Lower lobe of right lung (tissue), 2 donors: ENCODE data around the gene ZW10. TPM values are rescaled to one million over a fixed set of nuclear protein-coding genes. Genes with fewer than 3 reads are reported as not detected.
"Not testable (repeated sequence)": the region's sequence is repeated elsewhere in the genome, so short reads cannot be mapped to it uniquely, and the experiment has no call there.

Source experiments
- ATAC-seq, 2 donors: fragments of 200-7000 bp; cut with Tn5 transposase; one replicate each; pipeline ENCODE4 v1.9.1; 2020 to 2022; ENCODE audit warnings: mild to moderate bottlenecking in 2 of 2, moderate library complexity in 2 of 2
- DNase-seq: peaks from one replicate; pipeline ENCODE4 v3.0.0-alpha.2; 2020
- H3K27ac ChIP-seq: fragments of 200-600 bp; one replicate; pipeline ENCODE4 v1.8.0; 2022
- H3K27me3 ChIP-seq: fragments of 200-600 bp; one replicate; pipeline ENCODE4 v1.8.0; 2022; ENCODE audit warnings: low read depth
- H3K36me3 ChIP-seq: fragments of 200-600 bp; one replicate; pipeline ENCODE4 v1.8.0; 2022; ENCODE audit warnings: mild to moderate bottlenecking
- H3K4me1 ChIP-seq: fragments of 200-600 bp; one replicate; pipeline ENCODE4 v1.8.0; 2022
- H3K4me3 ChIP-seq: fragments of 200-600 bp; one replicate; pipeline ENCODE4 v1.8.0; 2022; ENCODE audit warnings: mild to moderate bottlenecking
- H3K9me3 ChIP-seq: fragments of 200-600 bp; one replicate; pipeline ENCODE4 v1.8.0; 2022
- CTCF ChIP-seq: fragments of 200-600 bp; IDR thresholded peaks from one replicate; pipeline ENCODE4 v1.8.0; 2022; ENCODE audit warnings: antibody characterized with exemption, mild to moderate bottlenecking
- intact Hi-C: fragments of 100-400 bp; cut with DNase I; formaldehyde crosslinking; loops from one replicate; pipeline ENCODE4 v1.11.0; 2022
- total RNA-seq: library from RNA; stranded (reverse); fragmentation: NEBNext Ultra II Directional; extraction: Animal tissue kit (Norgen Biotek cat#: 25700); gene quantifications from one replicate; pipeline ENCODE4 v1.2.1, GENCODE V29; 2021
- donor health status: DM: no; HTN: yes; CAD: no; lungs with severe emphysema.

Gene ZW10
- total RNA-seq, 1 donor from 2014 or later, result 11.6 TPM

DNA sequence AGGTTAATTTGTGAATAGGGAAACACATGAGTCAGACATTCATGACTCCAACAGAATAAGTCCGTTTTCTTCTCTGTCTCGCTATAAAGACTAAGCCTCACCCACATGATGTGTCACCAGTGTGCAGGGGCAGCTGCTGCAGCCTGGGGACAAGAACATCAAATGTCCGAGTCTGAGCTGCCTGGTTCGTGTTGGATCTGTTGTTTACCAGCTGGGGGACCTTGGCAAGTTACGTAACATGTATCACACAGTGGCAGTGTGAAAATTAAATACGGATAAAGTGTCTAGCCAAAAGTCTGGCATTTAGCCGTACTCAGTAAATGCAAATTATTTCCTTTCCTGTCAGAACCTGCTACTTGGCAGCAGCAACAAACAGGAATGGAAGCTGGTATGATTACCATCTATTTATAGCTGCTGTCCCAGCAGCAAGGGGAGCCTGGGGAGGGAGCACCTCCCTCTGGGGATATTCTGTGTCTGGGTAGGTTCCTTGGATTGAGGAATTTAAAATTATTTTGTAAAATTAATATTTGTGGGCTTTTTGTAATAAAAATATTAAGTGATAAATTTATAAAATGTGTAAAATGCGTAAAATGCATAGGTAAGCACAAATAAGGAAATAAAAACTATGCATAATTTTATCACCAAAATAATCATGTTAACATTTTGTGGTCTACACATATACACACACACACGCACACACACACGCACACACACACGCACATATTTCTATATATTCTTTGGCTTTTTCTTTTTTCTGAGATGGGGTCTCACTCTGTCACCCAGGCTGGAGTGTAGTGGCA is 4.8 kb upstream of the ZW10 start:
- Histone ChIP-seq H3K27ac (no peak overlapping the region), H3K4me3 (no peak overlapping the region), H3K36me3 (no peaks in the 10 kb centered on the region), H3K9me3 (no peaks in the 10 kb centered on the region), H3K27me3 (no peaks in the 10 kb centered on the region), H3K4me1 (peaks cover 5% of the 10 kb centered on the region)
- ATAC-seq, result no peak
- no peak for TF ChIP-seq CTCF
- no peak for DNase-seq
- intact Hi-C loops, result no loop called here

DNA sequence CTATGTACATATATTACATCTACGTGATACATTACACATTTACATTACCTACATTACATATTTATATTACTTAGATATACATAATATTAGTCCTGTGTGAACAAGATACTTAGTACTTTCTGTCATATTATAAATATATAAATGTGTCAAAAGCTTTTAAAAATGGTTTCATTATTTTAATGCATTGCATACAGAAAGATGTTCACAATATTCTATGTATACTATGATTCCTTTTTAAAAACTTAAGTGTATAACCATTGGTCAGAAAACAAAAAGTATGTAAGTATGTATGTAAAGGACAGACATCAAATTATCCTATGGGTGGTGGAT is 647 bp upstream of the ZW10 start:
- H3K9me3 ChIP-seq, result no peaks in the 10 kb centered on the region
- peak overlapping the region; percentile 80 for H3K4me3 ChIP-seq
- no peak for TF ChIP-seq CTCF
- no peak for DNase-seq
- peak overlapping the region; percentile 78 for H3K27ac ChIP-seq
- intact Hi-C loops, result no loop called here
- H3K27me3 ChIP-seq, result no peaks in the 10 kb centered on the region
- H3K4me1 ChIP-seq, result peaks cover 20% of the 10 kb centered on the region
- ATAC-seq, result no peak
- peaks cover 6% of the 10 kb centered on the region for H3K36me3 ChIP-seq

DNA sequence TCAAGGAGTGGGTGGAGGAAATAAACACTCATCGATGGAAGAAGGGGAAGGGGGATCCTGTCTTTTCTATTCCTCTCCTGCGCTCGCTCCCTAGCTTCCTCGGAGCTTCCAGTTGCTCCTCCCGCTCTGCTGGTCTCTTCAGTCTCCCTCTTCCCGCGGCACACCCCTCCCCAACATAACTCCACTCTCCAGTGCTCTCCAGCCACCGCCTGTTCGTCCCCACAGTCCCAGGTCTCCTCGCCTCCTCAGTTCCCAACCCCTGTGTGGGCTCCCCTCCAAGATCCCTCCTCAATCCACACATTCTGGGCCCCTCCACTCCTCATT is 438 bp downstream of the ZW10 start:
- peaks cover 20% of the 10 kb centered on the region for H3K4me1 ChIP-seq
- H3K36me3 ChIP-seq, result peaks cover 15% of the 10 kb centered on the region
- no peaks in the 10 kb centered on the region for H3K27me3 ChIP-seq
- peak; percentile 52 for DNase-seq
- no peaks in the 10 kb centered on the region for H3K9me3 ChIP-seq
- H3K27ac ChIP-seq, result peak overlapping the region; percentile 78
- peak; percentile 63 to 64 for ATAC-seq
- intact Hi-C loops, result no loop called here
- H3K4me3 ChIP-seq, result peak overlapping the region; percentile 80
- no peak for TF ChIP-seq CTCF

- Histone ChIP-seq H3K4me1 (peaks cover 20% of the 10 kb centered on the region), H3K4me3 (peak overlapping the region; percentile 80), H3K36me3 (peaks cover 26% of the 10 kb centered on the region), H3K9me3 (no peaks in the 10 kb centered on the region), H3K27me3 (no peaks in the 10 kb centered on the region), H3K27ac (no peak overlapping the region)
- intact Hi-C loops, result no loop called here
- no peak for ATAC-seq
- DNase-seq, result no peak
- TF ChIP-seq CTCF, result no peak
Observed at GRCh38 chr11:113771964-113772363, 1.5 kb downstream of the ZW10 start.

GRCh38 chr11:113764527-113765219 is 8.8 kb downstream of the ZW10 start:
- no peak for ATAC-seq
- no peak overlapping the region for H3K4me3 ChIP-seq
- DNase-seq, result no peak
- no peaks in the 10 kb centered on the region for H3K9me3 ChIP-seq
- H3K27me3 ChIP-seq, result no peaks in the 10 kb centered on the region
- H3K27ac ChIP-seq, result no peak overlapping the region
- intact Hi-C loops, result no loop called here
- H3K36me3 ChIP-seq, result peaks cover 54% of the 10 kb centered on the region
- no peak for TF ChIP-seq CTCF
- peaks cover 5% of the 10 kb centered on the region for H3K4me1 ChIP-seq

GRCh38 chr11:113763040-113763439 is 10.5 kb downstream of the ZW10 start:
- H3K4me3 ChIP-seq, intact Hi-C loops, H3K9me3 ChIP-seq, H3K27ac ChIP-seq, H3K4me1 ChIP-seq, H3K27me3 ChIP-seq, DNase-seq, ATAC-seq: not testable (repeated sequence)
- H3K36me3 ChIP-seq, result peaks cover 62% of the 10 kb centered on the region
